Measurements from ENCODE around the gene RTN4. TPM values are rescaled to one million over a fixed set of nuclear protein-coding genes. Genes with fewer than 3 reads are reported as not detected.
A peak's percentile ranks its signal among the peaks of the same experiment; 100 is the strongest.

The RTN4 gene
- total RNA-seq, 1 experiment from 2014 or later: 200 TPM

- no peak overlapping the region for H2BK15ac ChIP-seq (ENCODE audit: low read depth, low read length)
- no peaks in the 10 kb centered on the region; a peak in 1 of 5 replicates for H3K9me3 Mint-ChIP-seq
- H3K79me1 ChIP-seq (ENCODE audit: insufficient read depth, low read depth, low read length, poor library complexity, severe bottlenecking): peaks cover 5% of the 10 kb centered on the region
- no peak overlapping the region for H4K8ac ChIP-seq (replicated peaks; ENCODE audit: insufficient read length, low read depth, low read length)
- TF ChIP-seq CTCF (conservative IDR thresholded peaks at IDR 0.05): no peak
- no peak overlapping the region for H2BK20ac ChIP-seq (ENCODE audit: low read depth, low read length, poor library complexity, severe bottlenecking)
- no peak overlapping the region for H3K14ac ChIP-seq (ENCODE audit: insufficient read depth, low read length)
- H3K23me2 ChIP-seq (ENCODE audit: insufficient read length, low read depth, low read length, poor library complexity, severe bottlenecking): no peaks in the 10 kb centered on the region
- H4K5ac ChIP-seq (ENCODE audit: insufficient read length, low read depth, low read length): no peak overlapping the region
- H3K9ac ChIP-seq (ENCODE audit: extremely low read depth, insufficient read length, low read length): no peak overlapping the region
- no peaks in the 10 kb centered on the region for H3K27me3 ChIP-seq (ENCODE audit: insufficient read depth, low read length)
- no peak overlapping the region for H2BK120ac ChIP-seq (ENCODE audit: low read depth, low read length, poor library complexity, severe bottlenecking)
- no peak overlapping the region for H3K27ac ChIP-seq (ENCODE audit: insufficient read length, low read depth, low read length)
- no peak overlapping the region for H3K4ac ChIP-seq (ENCODE audit: low read depth, low read length)
- H3T11ph ChIP-seq (ENCODE audit: low read length): no peak overlapping the region
- no peaks in the 10 kb centered on the region for H3K4me1 ChIP-seq (ENCODE audit: insufficient read depth, low read length)
- H3K23ac ChIP-seq (ENCODE audit: insufficient read length, low read depth, low read length): no peak overlapping the region
- H3K27me3 Mint-ChIP-seq (ENCODE audit: low read depth): no peaks in the 10 kb centered on the region
- H3K4me3 Mint-ChIP-seq: no peak overlapping the region
- H4K20me1 ChIP-seq (ENCODE audit: control insufficient read depth, insufficient read depth, insufficient read length): no peaks in the 10 kb centered on the region
- H2AK5ac ChIP-seq (ENCODE audit: insufficient read length, low read length): no peak overlapping the region
- H3K4me1 Mint-ChIP-seq: peaks cover 33 to 39% of the 10 kb centered on the region in 2 experiments
- H3K36me3 Mint-ChIP-seq (ENCODE audit: insufficient read depth in 1 of 3, low read depth in 3 of 3): peaks cover 0 to 11% (median 3%) of the 10 kb centered on the region in 3 experiments; a peak in 3 of 7 replicates
- no peak overlapping the region for H3K4me2 ChIP-seq (ENCODE audit: insufficient read depth, insufficient read length, low read length)
- no CpG with 5 or more reads among the region's 4 CpGs for WGBS (ENCODE audit: extremely low coverage, insufficient read length, low lambda C conversion rate)
- H2BK12ac ChIP-seq (ENCODE audit: insufficient read length, low read depth, low read length): no peak overlapping the region
- H2AFZ ChIP-seq (ENCODE audit: low read length): no peak overlapping the region
- no peaks in the 10 kb centered on the region for H3K9me3 ChIP-seq (ENCODE audit: control insufficient read depth, low read depth, low read length)
- H3K18ac ChIP-seq (ENCODE audit: insufficient read length, low read depth, low read length): no peak overlapping the region
- H2BK5ac ChIP-seq (ENCODE audit: insufficient read length, low read length): no peak overlapping the region
- H3K79me2 ChIP-seq (ENCODE audit: insufficient read depth, low read length): peaks cover 48% of the 10 kb centered on the region
- DNase-seq: no peak
- no peak overlapping the region for H3K56ac ChIP-seq (ENCODE audit: insufficient read length, low read depth, low read length)
- no peak overlapping the region for H4K91ac ChIP-seq (ENCODE audit: insufficient read length, low read depth, low read length)
- H3K27ac Mint-ChIP-seq: peak overlapping the region in 2 of 3 experiments; percentile 62 to 72; a peak in 2 of 7 replicates
Measured at GRCh38 chr2:55031505-55031904, 18.7 kb downstream of the RTN4 start.

All from H9 (cell line).